NCI-H524 treated with DMSO at 0.1 percent for 48 hours (cell line): Measurements from ENCODE around the gene HDAC4.

Experiments
- DNase-seq: peaks from one replicate; lab custom pipeline; 2025; lab: John Stamatoyannopoulos, UW

The HDAC4 gene

DNA sequence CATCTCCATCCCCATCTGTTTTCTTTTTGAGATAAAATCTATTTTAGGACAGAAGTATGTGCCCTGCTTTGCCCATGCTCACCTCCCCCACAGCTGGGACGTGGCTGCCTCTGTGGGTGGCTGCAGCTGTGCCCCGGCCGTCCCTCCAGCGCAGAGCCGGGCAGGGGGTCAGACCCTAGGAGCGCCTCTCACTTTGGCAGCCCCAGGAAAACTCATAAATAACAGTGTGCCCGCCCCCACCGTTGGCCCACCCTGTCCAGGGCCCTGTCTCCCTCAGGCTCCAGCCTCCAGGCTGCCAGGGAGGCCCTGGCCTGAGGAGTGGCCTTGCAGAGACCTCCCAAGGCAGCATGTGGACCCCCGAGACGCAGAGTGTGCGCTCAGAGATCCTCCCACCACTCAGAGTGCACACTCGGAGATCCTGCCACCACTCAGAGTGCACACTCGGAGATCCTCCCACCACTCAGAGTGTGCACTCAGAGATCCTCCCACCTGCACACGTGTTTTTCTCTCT lies 374.8 kb downstream of the HDAC4 start:
- no peak for DNase-seq

DNA sequence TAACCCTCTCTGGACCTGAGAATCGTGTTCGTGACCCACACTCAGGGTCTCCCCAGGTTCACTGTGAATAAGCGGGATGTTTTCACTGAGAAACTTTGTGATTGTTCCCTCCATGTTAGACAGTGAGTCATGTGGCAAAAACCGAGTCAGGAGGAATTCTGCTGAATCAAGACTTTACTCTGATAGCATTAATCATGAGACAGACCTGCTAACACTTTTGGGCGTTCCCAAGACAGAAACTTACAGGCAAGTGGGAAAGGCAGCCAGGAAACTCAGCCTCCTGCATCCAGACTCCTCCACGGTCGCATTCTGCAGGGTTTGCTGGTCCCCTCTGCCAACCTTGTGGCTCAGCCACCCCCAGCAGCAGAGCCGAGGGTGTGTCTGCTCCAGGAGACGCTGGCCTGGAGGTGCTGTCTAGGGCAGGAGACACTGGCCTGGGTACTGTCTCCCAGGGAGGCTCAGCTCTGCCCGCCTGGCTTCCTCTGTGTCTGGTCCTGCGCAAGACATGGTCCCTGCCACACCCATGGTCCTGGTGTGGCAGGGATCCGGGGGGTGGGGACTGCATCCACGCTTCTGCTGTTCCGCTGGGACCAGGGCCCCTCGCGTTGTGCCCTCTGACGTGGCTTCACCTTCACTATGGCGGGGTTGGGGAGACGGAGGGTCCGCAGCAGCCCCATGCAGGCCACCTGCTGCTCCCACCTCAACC lies 375.6 kb downstream of the HDAC4 start:
- no peak for DNase-seq

DNA sequence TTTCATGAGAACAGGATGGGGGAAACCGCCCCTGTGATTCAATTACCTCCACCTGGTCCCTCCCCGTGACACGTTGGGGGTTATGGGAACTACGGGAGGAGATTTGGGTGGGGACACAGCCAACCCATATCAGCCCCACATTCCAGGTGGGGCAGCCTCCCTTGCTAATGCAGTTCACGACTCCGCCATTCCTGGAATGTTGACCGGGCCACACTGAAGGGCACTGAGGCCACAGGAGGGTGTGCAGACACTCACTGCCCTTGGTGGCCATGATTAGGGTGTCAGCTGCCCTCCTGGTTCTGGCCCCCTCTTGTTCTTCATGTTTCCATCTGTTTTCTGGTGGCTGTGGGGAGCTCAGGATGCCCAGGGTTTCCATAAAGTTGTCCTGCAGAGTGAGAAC lies 376.6 kb downstream of the HDAC4 start:
- DNase-seq: no peak

DNA sequence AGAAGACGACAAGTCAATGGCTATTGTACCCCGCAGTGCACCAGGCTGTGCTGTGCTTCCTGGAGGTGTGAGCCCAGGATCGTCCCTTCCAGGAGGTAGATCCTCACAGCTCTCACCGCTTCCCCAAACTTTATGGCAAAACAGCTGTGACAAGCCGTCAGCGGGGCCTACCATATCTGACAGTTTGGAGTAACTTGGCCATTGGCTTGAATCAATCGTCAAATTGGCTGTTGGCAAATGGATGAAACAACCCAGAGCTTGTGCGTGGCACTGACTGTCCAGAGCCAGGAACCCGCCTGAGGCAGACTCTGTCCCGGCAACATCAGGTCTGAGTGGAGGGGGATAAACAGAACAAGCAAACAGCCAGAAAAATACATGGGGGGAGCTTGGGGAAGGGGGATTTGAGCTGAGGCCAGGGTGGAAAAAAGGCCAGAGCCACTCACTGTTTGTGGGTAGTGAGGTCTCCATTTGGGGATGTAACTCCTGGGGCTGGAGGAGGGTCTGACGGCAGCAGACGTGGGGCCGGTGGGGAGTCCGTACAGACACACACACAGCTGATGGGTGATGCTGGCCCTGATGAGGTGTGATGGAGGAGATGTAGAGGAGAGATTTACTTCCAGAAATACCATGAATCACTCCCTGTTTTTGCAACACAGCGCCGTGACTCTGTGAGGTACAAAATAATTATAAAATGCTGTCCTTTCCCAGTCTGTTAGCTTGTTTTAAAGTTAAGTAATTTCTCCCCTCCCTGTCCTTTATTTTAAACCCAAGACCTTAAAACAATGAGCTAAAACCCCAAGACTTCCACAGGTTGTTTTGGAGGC lies 378.2 kb downstream of the HDAC4 start:
- no peak for DNase-seq

DNA sequence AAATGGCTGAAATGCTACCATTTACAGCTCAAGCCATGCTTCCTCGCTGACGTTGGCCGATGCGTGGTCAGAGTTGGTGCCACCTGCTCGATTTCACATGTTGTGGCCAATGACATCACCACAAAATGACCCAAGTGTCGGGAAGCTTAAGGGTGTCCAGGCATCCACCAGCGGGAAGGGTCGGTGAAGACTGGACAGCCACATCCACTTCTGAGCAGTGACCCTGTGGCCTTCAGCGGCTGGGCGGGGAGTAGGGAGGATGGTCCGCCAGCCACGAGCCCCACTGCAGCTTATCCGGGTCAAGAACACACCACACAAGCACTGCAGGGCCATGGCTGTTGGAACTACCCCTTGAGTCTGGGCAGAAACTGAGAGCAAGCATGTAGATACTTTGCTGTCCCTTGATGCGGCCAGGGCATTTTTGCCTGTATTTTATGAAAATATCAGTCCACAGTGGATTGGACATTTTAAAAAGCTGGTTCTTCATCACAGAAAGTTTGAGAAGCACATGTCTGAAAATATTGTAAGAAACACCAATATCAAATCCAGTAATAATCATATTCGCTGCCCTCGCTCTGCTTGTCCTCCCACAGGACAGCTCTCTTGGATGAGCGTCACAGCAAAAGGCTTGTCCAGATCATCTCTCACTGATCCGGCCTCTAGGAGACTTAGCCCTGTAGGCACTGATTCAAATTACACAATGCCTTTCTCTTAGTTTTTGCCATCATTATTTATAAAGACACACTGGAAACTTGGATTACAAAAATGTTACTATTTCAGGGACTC lies 379.0 kb downstream of the HDAC4 start:
- no peak for DNase-seq

DNA sequence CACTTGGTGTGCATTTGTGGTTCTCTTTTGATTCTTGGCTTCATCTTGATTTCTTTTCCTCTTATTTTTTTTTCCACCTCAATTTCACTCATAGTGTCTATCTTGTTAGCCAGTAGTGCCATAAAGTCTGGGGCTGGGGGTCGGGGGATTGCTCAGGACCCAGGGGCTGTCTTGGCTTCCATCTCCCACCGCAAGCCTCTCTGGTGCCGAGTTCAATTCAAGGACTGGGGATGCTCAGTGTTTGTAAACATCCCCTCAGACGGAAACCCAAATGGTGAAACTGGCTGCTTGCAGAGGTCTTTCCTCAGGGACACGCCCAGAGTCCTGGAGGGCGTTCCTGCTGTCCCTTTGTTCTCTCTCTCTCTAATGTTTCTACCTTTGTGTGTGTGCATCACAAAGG lies 379.6 kb downstream of the HDAC4 start:
- no peak for DNase-seq

DNA sequence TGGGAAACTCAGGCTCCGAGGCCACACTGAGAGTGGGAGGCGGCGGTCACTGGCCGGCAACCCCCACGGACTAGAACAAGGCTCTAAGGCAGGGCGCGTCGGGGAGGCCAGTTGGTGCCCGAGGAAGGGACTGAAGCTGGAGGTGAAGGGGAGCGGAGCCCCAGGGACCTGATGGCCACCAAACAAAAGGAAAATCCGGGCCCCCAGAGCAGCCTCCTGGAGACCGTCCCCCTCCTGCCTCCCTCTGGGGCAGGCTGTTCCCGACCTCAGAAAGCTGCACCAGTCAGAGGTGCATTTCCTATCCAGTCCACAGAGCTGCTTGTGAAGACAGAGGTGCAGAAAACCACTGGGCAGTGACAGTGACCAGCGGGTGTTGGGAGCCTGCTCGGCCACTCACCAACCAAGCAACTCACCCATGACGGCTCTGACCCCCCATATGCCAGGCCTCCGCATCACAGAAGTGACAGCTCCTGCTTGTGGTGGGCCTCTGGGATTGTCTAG lies 380.2 kb downstream of the HDAC4 start:
- DNase-seq: no peak

DNA sequence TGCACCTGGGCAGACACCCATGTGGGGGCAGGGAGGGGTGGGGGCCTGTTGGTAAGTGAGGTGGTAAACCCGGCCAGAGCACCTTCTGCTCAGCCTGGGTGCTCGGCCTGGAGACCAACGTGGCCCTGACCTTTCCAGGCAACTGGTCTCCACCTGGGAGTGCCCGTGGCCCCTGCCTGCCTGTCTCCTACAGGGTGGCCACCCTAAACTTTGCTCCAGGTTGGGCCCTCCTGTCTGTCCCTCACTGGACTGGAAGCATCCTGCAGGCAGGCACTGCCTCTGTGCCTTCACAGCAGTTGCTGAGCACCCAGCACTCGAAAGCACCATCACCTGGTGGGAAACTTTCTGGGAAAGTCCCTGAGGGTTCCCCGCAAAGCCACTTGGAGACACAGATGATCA lies 381.6 kb downstream of the HDAC4 start:
- DNase-seq: no peak

DNA sequence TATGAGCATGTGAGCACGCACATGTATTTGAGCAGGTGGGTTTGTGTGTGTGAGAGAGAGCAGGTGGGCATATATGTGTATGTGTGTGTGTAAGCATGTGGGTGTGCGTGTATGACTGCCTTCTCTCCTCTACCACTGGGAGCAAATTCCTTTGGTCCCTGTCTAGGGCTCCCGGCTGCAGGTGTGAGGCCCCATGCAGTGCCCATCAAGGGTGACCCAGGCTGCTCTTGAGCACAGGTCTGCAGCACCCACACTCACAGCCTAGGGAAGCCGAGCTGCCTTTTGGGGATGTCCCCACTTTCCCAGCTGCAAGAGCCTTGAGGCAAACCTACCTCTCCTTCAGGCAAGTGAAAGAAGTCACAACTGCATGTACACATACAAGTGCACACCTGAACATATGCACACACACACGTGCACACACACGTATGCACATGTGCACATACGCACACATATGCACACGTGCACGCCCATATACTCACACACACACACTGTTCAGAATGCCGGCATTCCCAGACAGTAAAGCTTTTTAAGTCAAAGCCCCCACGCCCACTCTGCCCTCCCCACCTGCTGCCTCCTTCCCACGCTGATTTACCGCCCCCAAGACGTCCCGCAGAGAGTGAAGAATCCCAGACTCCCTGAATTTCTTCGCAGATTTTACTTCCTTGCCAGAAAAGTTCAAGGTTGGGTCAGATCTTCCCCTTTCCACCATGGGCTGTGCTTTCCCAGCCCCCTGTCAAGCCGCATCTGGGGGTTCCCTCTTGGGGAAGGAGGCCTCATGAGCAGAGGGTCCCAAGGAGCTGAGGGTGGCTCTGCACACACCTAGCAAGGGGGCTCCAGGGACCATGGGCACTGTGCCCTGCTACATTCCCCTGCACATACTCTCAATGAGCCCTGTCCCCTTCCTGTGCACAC lies 382.3 kb downstream of the HDAC4 start:
- no peak for DNase-seq

DNA sequence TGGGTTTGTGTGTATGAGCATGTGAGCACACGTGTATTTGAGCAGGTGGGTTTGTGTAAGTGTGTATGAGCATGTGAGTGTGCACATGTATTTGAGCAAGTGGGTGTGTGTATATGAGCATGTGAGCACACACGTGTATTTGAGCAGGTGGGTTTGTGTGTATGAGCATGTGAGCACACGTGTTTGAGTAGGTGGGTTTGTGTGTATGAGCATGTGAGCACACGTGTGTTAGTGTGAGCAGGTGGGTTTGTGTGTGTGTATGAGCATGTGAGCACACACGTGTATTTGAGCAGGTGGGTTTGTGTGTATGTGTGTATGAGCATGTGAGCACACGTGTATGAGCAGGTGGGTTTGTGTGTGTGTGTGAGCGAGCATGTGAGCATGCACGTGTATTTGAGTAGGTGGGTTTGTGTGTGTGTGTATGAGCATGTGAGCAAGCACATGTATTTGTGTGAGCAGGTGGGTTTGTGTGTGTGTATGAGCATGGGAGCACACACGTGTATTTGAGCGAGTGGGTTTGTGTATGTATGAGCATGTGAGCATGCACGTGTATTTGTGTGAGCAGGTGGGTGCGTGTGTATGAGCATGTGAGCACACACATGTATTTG lies 383.2 kb downstream of the HDAC4 start:
- DNase-seq: no peak

DNA sequence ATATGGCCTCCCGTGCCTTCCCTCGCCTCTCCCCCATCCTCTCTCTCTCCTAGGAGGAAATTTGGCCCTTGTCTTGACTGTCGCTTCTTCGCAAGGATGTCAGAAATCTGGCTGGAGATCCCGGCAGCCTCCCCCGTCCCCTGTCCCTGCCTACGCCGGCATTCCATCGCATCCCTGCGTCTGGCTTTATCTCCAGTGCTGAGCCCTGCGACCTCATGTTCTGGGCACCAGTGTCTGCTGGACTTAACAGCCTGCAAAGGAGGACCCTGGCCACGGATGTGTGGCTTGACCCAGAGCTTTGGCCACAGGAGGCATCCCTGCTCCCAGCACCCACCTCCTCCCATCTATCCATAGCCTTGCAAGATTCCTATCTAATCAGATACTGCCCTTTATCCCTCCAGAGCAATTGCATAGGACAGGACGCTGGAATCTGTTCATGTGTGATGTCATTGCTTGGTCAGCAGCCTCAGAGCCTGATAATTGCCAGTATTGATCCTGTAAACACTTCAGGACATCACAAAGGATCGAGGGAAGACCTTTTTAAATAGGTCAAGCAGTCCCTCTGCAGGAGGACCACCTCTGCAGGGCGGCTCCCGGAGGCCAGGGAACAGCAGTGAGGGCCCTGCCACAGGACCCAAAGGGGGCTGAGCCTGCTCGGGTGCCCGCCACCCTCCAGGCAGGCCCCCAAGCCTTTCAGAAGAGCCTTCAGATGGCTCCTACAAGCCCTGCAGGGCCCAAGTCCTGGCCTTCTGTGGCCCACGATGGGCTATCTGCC lies 384.7 kb downstream of the HDAC4 start:
- DNase-seq: no peak

DNA sequence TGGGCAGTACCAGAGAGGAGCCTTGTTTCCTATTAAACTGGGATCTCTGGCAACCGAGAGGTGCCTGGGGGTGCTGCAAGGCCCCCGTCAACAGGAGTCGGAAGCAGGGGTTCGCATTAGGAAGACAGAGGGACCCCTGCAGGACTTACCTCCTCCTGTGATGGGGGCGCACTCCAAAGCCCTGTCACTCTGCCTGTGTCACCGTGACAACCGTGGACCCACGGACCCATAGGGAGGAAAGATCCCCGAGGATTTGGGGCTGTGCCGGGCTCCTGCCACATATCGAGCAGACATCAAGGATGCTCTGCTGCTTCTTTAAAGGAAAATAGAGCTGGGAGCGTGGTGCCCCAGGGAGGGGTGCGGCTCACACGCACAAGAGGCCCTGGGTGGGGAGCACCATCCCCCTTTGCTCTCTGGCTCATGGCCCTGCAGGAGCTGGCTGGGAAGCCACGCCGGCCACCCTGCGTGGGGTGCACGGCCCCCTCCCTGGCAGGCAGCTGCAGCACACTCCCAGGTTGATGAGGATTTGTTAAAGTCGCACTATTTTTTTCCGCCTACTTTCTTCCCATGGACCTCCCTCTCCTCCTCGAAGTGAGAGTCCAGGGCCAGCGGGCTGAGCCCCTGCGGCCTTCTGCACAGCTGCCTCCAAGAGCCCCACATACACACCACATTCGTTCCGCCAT lies 385.5 kb downstream of the HDAC4 start:
- no peak for DNase-seq

DNA sequence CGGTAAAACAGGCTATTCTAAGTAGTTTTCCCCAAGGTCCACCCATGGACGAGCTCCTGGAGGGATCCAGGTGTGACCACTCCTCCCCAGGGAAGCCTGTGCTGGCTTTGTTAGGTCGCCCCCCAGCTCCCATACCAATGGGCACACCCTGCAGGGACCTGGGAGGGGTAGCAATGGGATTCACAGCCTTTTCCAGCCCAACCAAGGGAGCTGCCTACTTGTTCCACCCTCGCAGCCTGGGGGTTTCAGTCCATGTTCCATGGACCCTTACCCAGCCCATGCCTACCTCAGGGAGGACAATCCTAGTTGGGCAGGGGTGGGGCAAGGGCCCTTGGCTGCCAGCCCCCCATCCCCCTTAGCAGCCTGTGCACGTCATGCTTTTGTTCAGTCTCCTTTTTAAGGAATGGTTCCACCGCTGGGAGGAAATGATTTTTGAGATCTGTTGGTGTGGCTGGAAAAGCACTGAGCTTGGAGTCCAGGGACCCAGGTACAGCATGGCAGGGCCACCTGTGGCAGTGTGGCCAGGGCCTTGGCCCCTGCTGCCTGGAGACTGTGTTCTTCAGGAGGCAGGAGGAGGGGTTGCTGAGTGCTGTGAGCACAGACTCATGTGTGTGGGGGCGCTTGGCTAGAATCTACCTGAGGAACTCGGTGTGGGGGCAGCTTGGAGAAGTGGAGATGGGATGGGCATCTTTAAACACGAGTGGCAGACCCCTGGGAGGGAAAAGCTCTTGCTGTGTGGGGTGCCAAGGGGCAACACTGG lies 386.2 kb downstream of the HDAC4 start:
- DNase-seq: no peak

DNA sequence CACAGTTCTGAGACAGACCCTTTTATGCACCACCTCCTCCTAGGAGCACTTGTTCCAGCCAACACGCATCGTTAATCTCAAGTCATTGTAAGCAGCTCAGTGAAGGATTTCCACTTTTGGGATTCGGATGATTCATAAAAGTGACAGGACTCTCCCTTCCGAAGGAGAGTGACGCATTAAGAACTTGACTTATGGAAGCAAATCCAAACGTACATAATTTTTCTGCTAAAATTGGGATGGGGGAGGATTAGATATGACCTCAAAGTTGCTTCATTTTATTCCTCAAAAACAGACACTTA lies 387.2 kb downstream of the HDAC4 start:
- DNase-seq: no peak

DNA sequence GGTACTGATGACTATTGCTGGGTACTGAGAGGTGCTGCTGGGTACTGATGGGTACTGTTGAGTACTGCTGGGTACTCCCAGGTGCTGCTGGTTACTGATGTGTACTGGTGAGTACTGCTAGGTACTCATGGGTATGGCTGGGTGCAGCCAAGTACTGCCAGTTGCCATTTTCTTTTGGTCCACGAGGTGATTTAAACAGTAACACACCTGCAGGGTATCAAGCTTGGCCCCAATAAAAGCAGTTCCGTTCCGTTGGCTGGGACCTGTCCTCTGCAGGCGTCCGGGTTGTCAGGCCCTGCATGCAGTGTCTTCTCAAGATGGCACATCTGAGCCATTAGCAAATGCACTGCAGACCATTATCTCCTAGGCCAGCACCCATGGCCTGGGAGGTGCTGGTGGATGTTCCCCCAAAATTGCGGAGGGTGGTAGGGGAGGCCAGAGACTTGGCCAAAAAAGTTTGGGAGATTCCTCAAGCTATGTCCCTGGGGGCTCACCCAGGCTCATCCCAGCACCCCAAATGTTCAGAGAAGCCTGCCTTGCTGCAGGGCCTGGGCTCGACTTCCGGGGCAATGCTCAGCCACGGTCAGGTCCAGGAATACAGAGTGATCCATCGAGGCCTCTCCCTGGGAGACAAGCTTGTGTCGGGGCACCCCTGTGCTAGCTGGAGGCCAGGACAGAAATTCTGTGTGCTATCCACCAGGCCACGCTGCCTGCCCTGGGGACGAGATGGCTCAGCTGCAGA lies 387.7 kb downstream of the HDAC4 start:
- no peak for DNase-seq

DNA sequence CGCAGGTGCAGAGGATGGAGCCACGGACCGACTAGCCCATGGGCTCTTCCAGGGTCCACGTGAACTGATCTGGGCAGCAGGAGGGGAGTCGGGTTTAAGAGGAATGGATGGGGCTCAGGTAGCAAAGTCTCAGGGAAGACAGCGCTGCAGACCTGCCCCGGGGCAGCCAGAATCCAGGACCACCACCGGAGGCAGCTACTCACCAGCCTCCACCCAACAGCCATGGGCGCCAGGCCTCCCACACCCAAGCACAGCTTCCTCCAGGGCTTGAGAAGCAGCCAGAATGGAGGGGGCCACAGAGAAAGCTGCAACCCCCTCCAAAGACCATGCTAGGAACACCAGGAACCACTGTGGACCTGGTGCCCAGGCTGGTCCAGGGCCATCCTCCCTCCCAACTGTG lies 388.6 kb downstream of the HDAC4 start:
- DNase-seq: no peak

DNA sequence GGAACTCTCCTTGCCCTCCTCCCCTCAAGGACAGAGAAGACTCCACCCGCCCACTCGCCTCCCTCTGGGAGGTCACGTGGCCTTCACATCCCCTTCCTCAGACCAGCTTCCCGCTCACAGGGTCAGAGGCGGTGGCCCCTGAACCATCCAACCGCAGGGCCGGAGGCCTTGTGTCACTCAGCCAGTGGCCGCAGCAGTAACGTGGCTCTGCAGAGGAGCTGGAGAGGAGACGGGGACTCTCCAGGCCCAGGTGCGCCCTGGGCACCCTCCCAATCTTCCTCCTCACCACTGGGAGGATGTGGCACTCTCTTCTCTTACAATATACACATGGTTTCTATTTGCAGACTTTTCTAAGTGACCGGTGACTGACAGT lies 391.2 kb downstream of the HDAC4 start:
- no peak for DNase-seq
